ENCODE measurements around the gene RIN2. TPM values are rescaled to one million over a fixed set of nuclear protein-coding genes. Genes with fewer than 3 reads are reported as not detected.
A peak's percentile ranks its signal among the peaks of the same experiment; 100 is the strongest.

RIN2 gene
- total RNA-seq (2014; rRNA removed; shearing (Covaris generic)), result 0.43 and 1.4 TPM in 2 replicates
- 0.08 and 0.35 TPM in 2 replicates for polyA plus RNA-seq (2016; fragmentation: Nextera tagmentation; extraction: Ambion mirVana)
- long read RNA-seq, result 0 reads

- no peaks in the 10 kb centered on the region for H3K9me2 ChIP-seq (ENCODE audit: insufficient read depth)
- 0 out of 2 replicates have a peak within 1 kb of the TSS, but pooled peaks have one; percentile 19 for H3K27ac ChIP-seq (ENCODE audit: low read depth)
- H3K27me3 ChIP-seq (ENCODE audit: insufficient read depth), result peaks cover 39% of the 10 kb centered on the region
- peak within 1 kb of the TSS; percentile 95 for H3K4me3 Mint-ChIP-seq
- H3K4me1 Mint-ChIP-seq, result peaks cover 9% of the 10 kb centered on the region
- H2AFZ ChIP-seq, result peak within 1 kb of the TSS; percentile 100
- no peaks in the 10 kb centered on the region for H3K9me3 Mint-ChIP-seq
- TF ChIP-seq CTCF (conservative IDR thresholded peaks at IDR 0.05; ENCODE audit: low read depth in 2 of 2) (no peak), NANOG (IDR thresholded peaks at IDR 0.05; ENCODE audit: borderline replicate concordance) (no peak), ZNF331 (CRISPR knock-in tag; IDR thresholded peaks at IDR 0.05; ENCODE audit: low read depth) (no peak)
- DNase-seq (ENCODE audit: low spot score) (no peak), ATAC-seq (peak; percentile 70)
- no peaks in the 10 kb centered on the region for H3K79me2 ChIP-seq (replicated peaks; ENCODE audit: insufficient read depth)
- H3K27me3 Mint-ChIP-seq (ENCODE audit: insufficient read depth, low read depth, poor library complexity), result peaks cover 33% of the 10 kb centered on the region
- no peaks in the 10 kb centered on the region for H3K36me3 Mint-ChIP-seq (ENCODE audit: low read depth)
- peak within 1 kb of the TSS; percentile 77; the same call in 1 of the 2 replicates for H3K27ac Mint-ChIP-seq
- peak within 1 kb of the TSS; percentile 99 for H3K4me2 ChIP-seq
- H3K4me3 ChIP-seq, result peak within 1 kb of the TSS; percentile 98
- H3F3A ChIP-seq (replicated peaks; ENCODE audit: low read depth), result no peaks in the 10 kb centered on the region; the same call in 1 of the 2 replicates
- H3K36me3 ChIP-seq (ENCODE audit: insufficient read depth), result no peaks in the 10 kb centered on the region
- no peaks in the 10 kb centered on the region for H4K20me1 ChIP-seq (replicated peaks; ENCODE audit: insufficient read depth)
- H3K4me1 ChIP-seq (ENCODE audit: insufficient read depth), result peaks cover 10% of the 10 kb centered on the region
Measured at GRCh38 chr20:19758133-19758500, at the start of gene RIN2. Gene RIN2 (plus strand): TSS chr20:19758258. CDS start chr20:19889602, 131,344 bp downstream.

GRCh38 chr20:19709635-19710335 is 48.3 kb upstream of the RIN2 start:
- Histone ChIP-seq H3K9me2 (ENCODE audit: insufficient read depth) (0 out of 2 replicates have a peak, but pooled peaks cover 4% of the 10 kb centered on the region), H3K27me3 (ENCODE audit: insufficient read depth) (no peaks in the 10 kb centered on the region), H3K4me2 (no peak overlapping the region), H4K20me1 (replicated peaks; ENCODE audit: insufficient read depth) (no peaks in the 10 kb centered on the region), H3K4me1 (ENCODE audit: insufficient read depth) (no peaks in the 10 kb centered on the region), H3K27ac (ENCODE audit: low read depth) (no peak overlapping the region), H2AFZ (no peak overlapping the region), H3F3A (replicated peaks; ENCODE audit: low read depth) (no peaks in the 10 kb centered on the region), H3K36me3 (ENCODE audit: insufficient read depth) (no peaks in the 10 kb centered on the region), H3K4me3 (no peak overlapping the region), H3K79me2 (replicated peaks; ENCODE audit: insufficient read depth) (no peaks in the 10 kb centered on the region)
- no peak for ATAC-seq
- H3K27me3 Mint-ChIP-seq (ENCODE audit: insufficient read depth, low read depth, poor library complexity), result peaks cover 4% of the 10 kb centered on the region
- no peaks in the 10 kb centered on the region; the same call in 2 of the 3 replicates for H3K9me3 Mint-ChIP-seq
- no peaks in the 10 kb centered on the region for H3K36me3 Mint-ChIP-seq (ENCODE audit: low read depth)
- DNase-seq (ENCODE audit: low spot score), result no peak
- H3K4me3 Mint-ChIP-seq, result no peak overlapping the region
- no peaks in the 10 kb centered on the region for H3K4me1 Mint-ChIP-seq
- H3K27ac Mint-ChIP-seq, result no peak overlapping the region
- TF ChIP-seq ZNF114 (CRISPR knock-in tag; IDR thresholded peaks at IDR 0.05) (no peak), EZH2 (IDR thresholded peaks at IDR 0.05; ENCODE audit: low read depth, unreplicated experiment) (no peak), ETS1 (IDR thresholded peaks at IDR 0.05) (no peak), EZH2phosphoT487 (IDR thresholded peaks at IDR 0.05; ENCODE audit: unreplicated experiment) (no peak), CTCF (conservative IDR thresholded peaks at IDR 0.05; ENCODE audit: low read depth in 2 of 2) (no peak), CREB1 (CRISPR knock-in tag; IDR thresholded peaks at IDR 0.05; ENCODE audit: low read depth) (no peak), POLR2AphosphoS5 (IDR thresholded peaks at IDR 0.05; ENCODE audit: low read depth) (no peak)

Data from GM23338 (cell line).